Hepatocyte (in vitro differentiated cells): ENCODE results near the gene PLXNA2. TPM values are rescaled to one million over a fixed set of nuclear protein-coding genes. Genes with fewer than 3 reads are reported as not detected.

Experiments
- DNase-seq: peaks from one replicate; pipeline ENCODE4 v3.0.0-alpha.2; 2016; ENCODE audit warnings: low spot score
- H2AFZ ChIP-seq: fragments of 200-600 bp; sonication (generic); 2 replicates; pipeline ENCODE4 v1.6.0; 2016; ENCODE audit warnings: antibody characterized with exemption, mild to moderate bottlenecking
- H3K27ac ChIP-seq: fragments of 200-600 bp; sonication (generic); 2 replicates; pipeline ENCODE4 v1.5.1; 2016; ENCODE audit warnings: mild to moderate bottlenecking
- H3K27me3 ChIP-seq: fragments of 200-600 bp; sonication (generic); 2 replicates; pipeline ENCODE4 v1.6.1; 2016
- H3K36me3 ChIP-seq: fragments of 200-600 bp; sonication (generic); replicated peaks from 2 replicates; pipeline ENCODE4 v1.5.1; 2016; ENCODE audit warnings: low read depth; ENCODE audit not compliant: insufficient read depth
- H3K4me1 ChIP-seq: fragments of 200-600 bp; sonication (generic); 2 replicates; pipeline ENCODE4 v1.5.1; 2016; ENCODE audit warnings: mild to moderate bottlenecking, moderate library complexity; ENCODE audit not compliant: insufficient read depth
- H3K4me2 ChIP-seq: fragments of 200-600 bp; sonication (generic); 2 replicates; pipeline ENCODE4 v1.6.0; 2016
- H3K4me3 ChIP-seq: fragments of 200-600 bp; sonication (generic); 2 replicates; pipeline ENCODE4 v1.5.1; 2016; ENCODE audit warnings: mild to moderate bottlenecking
- H3K79me2 ChIP-seq: fragments of 200-600 bp; sonication (generic); 2 replicates; pipeline ENCODE4 v1.6.0; 2017; ENCODE audit warnings: mild to moderate bottlenecking
- H3K9me2 ChIP-seq: fragments of 200-600 bp; sonication (generic); replicated peaks from 2 replicates; pipeline ENCODE4 v1.6.0; 2017; ENCODE audit warnings: mild to moderate bottlenecking; ENCODE audit not compliant: insufficient read depth
- H3K9me3 ChIP-seq: fragments of 200-600 bp; sonication (generic); 2 replicates; pipeline ENCODE4 v1.5.1; 2016; ENCODE audit warnings: low read depth, mild to moderate bottlenecking
- H4K20me1 ChIP-seq: fragments of 200-600 bp; sonication (generic); 2 replicates; pipeline ENCODE4 v1.6.0; 2016; ENCODE audit warnings: mild to moderate bottlenecking; ENCODE audit not compliant: insufficient read depth, poor library complexity, severe bottlenecking
- EZH2 ChIP-seq: fragments of 200-600 bp; sonication (generic); IDR thresholded peaks from 2 replicates; pipeline ENCODE4 v1.6.1; 2016; ENCODE audit warnings: antibody characterized with exemption, mild to moderate bottlenecking, borderline replicate concordance
- EZH2phosphoT487 ChIP-seq: fragments of 200-600 bp; sonication (generic); IDR thresholded peaks from one replicate; pipeline ENCODE4 v1.6.1; 2018; ENCODE audit warnings: antibody characterized with exemption, mild to moderate bottlenecking, low read depth, moderate library complexity; ENCODE audit not compliant: unreplicated experiment, severe bottlenecking
- WGBS: methylation state at CpG from one replicate; pipeline ENCODE4 v1.1.6; 2016; ENCODE audit warnings: low lambda C conversion rate; ENCODE audit errors: missing lambda C conversion rate; 5-methylcytosine and 5-hydroxymethylcytosine counted together
- polyA plus RNA-seq: library from polyadenylated mRNA; unstranded; fragments of >200 nt; fragmentation: Nextera tagmentation; extraction: Ambion mirVana; gene quantifications from 2 replicates; pipeline ENCODE4 v1.2.1, GENCODE V29; 2016
- total RNA-seq: library from RNA; depleted of rRNA; stranded (reverse); fragments of >200 nt; gene quantifications from 2 replicates; pipeline ENCODE4 v1.2.3, GENCODE V29; 2014
- TF ChIP-seq, protein P1 (sequence below): fragments of 200-600 bp; sonication (generic); IDR thresholded peaks from 2 replicates; pipeline ENCODE4 v1.5.1; 2016; ENCODE audit warnings: antibody characterized with exemption, mild to moderate bottlenecking; ENCODE audit not compliant: poor library complexity

PLXNA2 gene
- total and polyA plus RNA-seq, 2 experiments from 2014 or later: 9.8 to 13.1 TPM

DNA sequence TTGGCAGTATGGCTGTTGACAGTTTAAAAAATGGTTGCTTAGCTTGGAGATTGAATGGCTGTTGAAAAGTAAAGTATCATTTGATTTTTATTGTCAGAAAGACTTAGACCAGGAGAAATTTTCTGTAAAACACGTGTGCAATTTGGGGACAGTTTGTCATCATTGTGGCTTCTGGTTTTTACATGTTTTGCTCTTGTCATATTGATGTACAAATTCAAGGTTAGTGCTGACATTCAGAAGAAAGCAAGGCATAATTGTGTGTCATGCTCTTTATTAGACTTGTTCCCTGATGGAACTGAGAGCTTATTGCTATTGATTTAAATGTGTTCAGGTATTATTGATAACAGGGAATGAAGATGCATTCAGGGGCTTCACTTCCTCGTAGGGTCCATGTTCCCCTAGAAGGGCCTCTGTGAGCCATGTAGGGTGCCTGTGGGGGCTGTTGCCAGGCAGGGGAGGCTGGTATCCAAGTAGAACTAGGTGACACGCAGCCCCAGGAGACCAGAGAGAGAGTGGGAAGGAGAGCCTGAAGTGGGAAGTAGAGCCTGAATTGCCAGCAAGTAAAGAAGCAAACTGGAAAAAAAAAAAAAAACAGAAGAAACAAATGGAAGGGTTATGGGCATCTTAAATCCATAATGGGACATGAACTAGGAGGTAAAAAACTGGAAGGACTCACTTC, 32.7 kb upstream of the PLXNA2 start:
- TF ChIP-seq EZH2: no peak
- TF ChIP-seq, protein P1, sequence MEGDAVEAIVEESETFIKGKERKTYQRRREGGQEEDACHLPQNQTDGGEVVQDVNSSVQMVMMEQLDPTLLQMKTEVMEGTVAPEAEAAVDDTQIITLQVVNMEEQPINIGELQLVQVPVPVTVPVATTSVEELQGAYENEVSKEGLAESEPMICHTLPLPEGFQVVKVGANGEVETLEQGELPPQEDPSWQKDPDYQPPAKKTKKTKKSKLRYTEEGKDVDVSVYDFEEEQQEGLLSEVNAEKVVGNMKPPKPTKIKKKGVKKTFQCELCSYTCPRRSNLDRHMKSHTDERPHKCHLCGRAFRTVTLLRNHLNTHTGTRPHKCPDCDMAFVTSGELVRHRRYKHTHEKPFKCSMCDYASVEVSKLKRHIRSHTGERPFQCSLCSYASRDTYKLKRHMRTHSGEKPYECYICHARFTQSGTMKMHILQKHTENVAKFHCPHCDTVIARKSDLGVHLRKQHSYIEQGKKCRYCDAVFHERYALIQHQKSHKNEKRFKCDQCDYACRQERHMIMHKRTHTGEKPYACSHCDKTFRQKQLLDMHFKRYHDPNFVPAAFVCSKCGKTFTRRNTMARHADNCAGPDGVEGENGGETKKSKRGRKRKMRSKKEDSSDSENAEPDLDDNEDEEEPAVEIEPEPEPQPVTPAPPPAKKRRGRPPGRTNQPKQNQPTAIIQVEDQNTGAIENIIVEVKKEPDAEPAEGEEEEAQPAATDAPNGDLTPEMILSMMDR: no peak
- TF ChIP-seq EZH2phosphoT487: no peak
- Histone ChIP-seq H3K9me3 (no peaks in the 10 kb centered on the region), H3K79me2 (no peaks in the 10 kb centered on the region), H3K4me3 (no peak overlapping the region), H3K9me2 (no peaks in the 10 kb centered on the region), H3K4me2 (no peak overlapping the region), H3K36me3 (no peaks in the 10 kb centered on the region), H3K4me1 (peaks cover 3% of the 10 kb centered on the region), H3K27ac (no peak overlapping the region), H3K27me3 (peaks cover 15% of the 10 kb centered on the region), H2AFZ (no peak overlapping the region), H4K20me1 (no peaks in the 10 kb centered on the region)
- WGBS: 80% methylated on average over 3 of the region's 3 CpGs
- DNase-seq: no peak

- no peak overlapping the region for H3K4me3 ChIP-seq
- TF ChIP-seq EZH2phosphoT487 (no peak), EZH2 (no peak)
- TF ChIP-seq, protein P1: no peak
- no peaks in the 10 kb centered on the region for H3K9me3 ChIP-seq
- DNase-seq: no peak
- H3K4me2 ChIP-seq: no peak overlapping the region
- WGBS: 89% methylated on average over 2 of the region's 2 CpGs
- no peaks in the 10 kb centered on the region for H3K36me3 ChIP-seq
- H3K9me2 ChIP-seq: no peaks in the 10 kb centered on the region
- no peaks in the 10 kb centered on the region for H3K79me2 ChIP-seq
- H3K27ac ChIP-seq: no peak overlapping the region
- H3K27me3 ChIP-seq: peaks cover 6% of the 10 kb centered on the region
- no peak overlapping the region for H2AFZ ChIP-seq
- H3K4me1 ChIP-seq: peaks cover 19% of the 10 kb centered on the region
- no peaks in the 10 kb centered on the region for H4K20me1 ChIP-seq
Measured at GRCh38 chr1:208275083-208275482, 30.9 kb upstream of the PLXNA2 start.

DNA sequence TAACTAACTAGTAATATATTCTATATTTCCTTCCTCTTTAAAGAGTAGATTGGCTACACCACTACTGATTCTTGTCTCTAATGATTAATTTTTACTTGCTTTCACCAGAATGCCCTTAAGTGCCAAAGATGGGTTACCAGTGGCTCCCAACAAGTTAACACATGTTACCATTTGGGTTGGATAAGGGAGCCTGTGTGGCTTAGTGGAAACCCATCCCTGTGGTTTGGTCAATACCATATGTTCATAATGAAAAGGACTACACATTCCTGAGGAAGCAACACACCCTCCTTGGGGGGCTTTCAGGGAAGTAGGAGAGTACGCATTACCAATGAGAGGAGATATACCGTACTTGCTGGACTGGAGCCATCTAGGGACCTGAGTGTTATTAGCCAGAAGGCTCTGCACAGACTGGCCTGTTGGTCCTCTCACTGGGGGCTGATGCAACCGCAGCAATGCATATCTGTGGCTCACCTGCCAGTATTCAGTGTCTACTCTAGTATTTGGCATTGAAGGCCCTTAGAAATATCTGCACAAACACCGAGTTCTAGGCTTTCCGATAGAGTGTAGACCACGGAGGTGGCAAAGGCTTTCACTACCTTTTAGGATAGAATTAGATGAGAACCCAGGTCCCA, 29.3 kb upstream of the PLXNA2 start:
- Histone ChIP-seq H2AFZ (no peak overlapping the region), H3K9me2 (no peaks in the 10 kb centered on the region), H3K9me3 (no peaks in the 10 kb centered on the region), H4K20me1 (no peaks in the 10 kb centered on the region), H3K4me2 (no peak overlapping the region), H3K4me1 (peaks cover 32% of the 10 kb centered on the region), H3K79me2 (no peaks in the 10 kb centered on the region), H3K36me3 (no peaks in the 10 kb centered on the region), H3K27ac (no peak overlapping the region), H3K4me3 (no peak overlapping the region), H3K27me3 (peaks cover 3% of the 10 kb centered on the region)
- DNase-seq: no peak
- WGBS: 93% methylated on average over 6 of the region's 6 CpGs
- TF ChIP-seq EZH2phosphoT487 (no peak), EZH2 (no peak)
- TF ChIP-seq, protein P1: no peak
